CD4-positive, alpha-beta T cell (primary cell): ENCODE data around the gene KCNAB3. TPM values are rescaled to one million over a fixed set of nuclear protein-coding genes. Genes with fewer than 3 reads are reported as not detected.

Experiments
- ATAC-seq: fragments of 200-7000 bp; cut with Tn5 transposase; one replicate; pipeline ENCODE4 v1.10.0; 2022; ENCODE audit warnings: mild to moderate bottlenecking; ENCODE audit not compliant: poor library complexity
- CTCF ChIA-PET: fragments of 350-600 bp; sonication (Branson Sonifier 250); formaldehyde crosslinking; loops from one replicate; lab custom pipeline; 2021; ENCODE audit warnings: antibody characterized with exemption, inconsistent platforms; lab: Charles Lee
- POLR2A ChIA-PET: fragments of 350-600 bp; sonication (Branson Sonifier 250); formaldehyde crosslinking; loops from one replicate; lab custom pipeline; 2021; ENCODE audit warnings: antibody characterized with exemption, inconsistent platforms; lab: Charles Lee
- DNase-seq, 14 experiments: peaks; one replicate each; pipeline ENCODE4 v3.0.0-alpha.2; 2013 to 2020; ENCODE audit warnings: mixed read lengths in 2 of 14
- H3K27ac ChIP-seq, 2 donors: one replicate each; pipeline versions ENCODE4 v1.5.1 to v1.7.0; 2013; ENCODE audit warnings: low read length in 2 of 2, low read depth in 1 of 2, mild to moderate bottlenecking in 1 of 2
- H3K27me3 ChIP-seq, 2 experiments: 1 replicate in 1 of 2; 2 replicates in 1 of 2; pipeline versions ENCODE4 v1.6.1 to v1.7.0; 2013; ENCODE audit warnings: low read length in 2 of 2, control low read depth in 1 of 2, mild to moderate bottlenecking in 1 of 2, moderate library complexity in 1 of 2; ENCODE audit not compliant: insufficient read depth in 2 of 2, control insufficient read depth in 1 of 2
- H3K36me3 ChIP-seq: one replicate; pipeline ENCODE4 v1.6.1; 2013; ENCODE audit warnings: low read length, control low read depth; ENCODE audit not compliant: insufficient read depth
- H3K4me1 ChIP-seq: one replicate; pipeline ENCODE4 v1.6.1; 2013; ENCODE audit warnings: low read length, control low read depth; ENCODE audit not compliant: insufficient read depth
- H3K4me3 ChIP-seq: one replicate; pipeline ENCODE4 v1.5.1; 2013; ENCODE audit warnings: mild to moderate bottlenecking, low read length, moderate library complexity
- H3K9me3 ChIP-seq, 2 experiments: 1 replicate in 1 of 2; 2 replicates in 1 of 2; pipeline versions ENCODE4 v1.6.1 to v1.7.0; 2013; ENCODE audit warnings: low read length in 2 of 2, mild to moderate bottlenecking in 2 of 2, control low read depth in 1 of 2, moderate library complexity in 1 of 2; ENCODE audit not compliant: control insufficient read depth in 1 of 2, insufficient read depth in 1 of 2
- H3K27ac Mint-ChIP-seq: one replicate; pipeline ENCODE4 v1.8.0; 2020; ENCODE audit warnings: mixed read lengths
- H3K27me3 Mint-ChIP-seq: one replicate; pipeline ENCODE4 v1.8.0; 2021; ENCODE audit warnings: mixed read lengths
- H3K36me3 Mint-ChIP-seq: one replicate; pipeline ENCODE4 v1.8.0; 2021; ENCODE audit warnings: low read depth, mixed read lengths
- H3K4me1 Mint-ChIP-seq: one replicate; pipeline ENCODE4 v1.8.0; 2021; ENCODE audit warnings: low read depth, mixed read lengths
- H3K4me3 Mint-ChIP-seq: one replicate; pipeline ENCODE4 v1.8.0; 2020; ENCODE audit warnings: mild to moderate bottlenecking, mixed read lengths
- H3K9me3 Mint-ChIP-seq: one replicate; pipeline ENCODE4 v1.8.0; 2020; ENCODE audit warnings: mixed read lengths
- intact Hi-C, 2 experiments: fragments of 100-400 bp; cut with DNase I in 1 of 2; cut with micrococcal nuclease in 1 of 2; formaldehyde crosslinking; loops; one replicate each; pipeline versions ENCODE4 v1.15.1 to v1.9.0; 2023 to 2025; cut with DNase I, micrococcal nuclease
- polyA plus RNA-seq, 2 donors: library from polyadenylated mRNA; unstranded; fragments of 120-200 nt; gene quantifications; one replicate each; pipeline ENCODE4 v1.2.1, GENCODE V29; 2013
- total RNA-seq, 174 experiments: library from RNA in 2 of 174; stranded (reverse) in 2 of 174; gene quantifications; one replicate each; pipeline ENCODE4 v1.2.3 and lab custom pipeline; 2021 to 2026
- TF ChIP-seq, protein P1 (sequence below): fragments of 200-600 bp; IDR thresholded peaks from one replicate; pipeline ENCODE4 v1.8.0; 2022; ENCODE audit warnings: antibody characterized with exemption, mild to moderate bottlenecking

KCNAB3 gene
- 1 to 10 TPM; 7.1 to 8.2 TPM for total RNA-seq
- polyA plus RNA-seq (2013, experiment 1 of 2) = 2.9 TPM
- 5.1 TPM for polyA plus RNA-seq (2013, experiment 2 of 2)
- 2.6 to 12.7 (median 7.4) reads per million in 172 experiments for total RNA-seq (lab: John Stamatoyannopoulos, UW)

DNA sequence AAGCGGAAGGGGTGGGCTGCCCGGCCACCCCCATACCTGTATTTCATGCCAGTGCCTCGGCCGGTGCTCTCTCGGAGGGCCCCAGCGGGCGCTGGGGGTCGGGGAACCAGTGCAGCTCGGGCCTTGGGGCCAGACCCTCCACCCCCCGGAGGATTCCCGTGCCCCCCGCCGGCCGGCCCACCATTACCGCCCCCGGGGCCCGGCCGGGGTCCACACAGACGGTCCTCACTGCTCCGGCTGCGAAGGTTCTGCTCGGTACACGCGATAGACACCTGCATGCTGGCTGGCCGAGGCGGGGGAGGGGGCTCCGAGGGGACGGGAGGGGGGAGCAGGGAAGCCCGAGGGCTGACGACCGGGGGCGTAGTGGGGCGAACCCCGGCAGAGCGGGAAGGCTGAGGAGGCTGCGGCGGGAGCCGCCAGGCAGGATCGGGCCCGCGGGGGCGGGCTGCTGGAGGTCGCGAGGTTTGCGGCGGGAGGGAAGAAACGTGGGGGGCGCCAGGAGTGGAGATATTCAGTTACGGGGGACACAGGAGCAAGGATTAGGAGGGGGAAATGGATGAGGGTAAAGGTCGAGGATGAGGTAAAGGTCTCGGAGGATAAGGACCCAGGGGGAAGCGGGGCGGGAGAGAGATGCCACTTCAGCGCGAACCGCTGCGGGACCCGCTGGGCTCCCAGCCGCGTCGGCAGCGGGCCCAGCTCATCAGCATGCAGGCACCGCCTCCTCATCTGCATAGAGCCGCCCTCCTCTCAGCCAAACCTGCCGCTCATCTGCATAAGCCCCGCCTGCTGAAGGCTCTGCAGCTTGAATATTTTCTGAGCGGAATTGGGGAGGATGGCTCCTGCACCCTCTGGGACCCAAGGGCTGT is at the start of gene KCNAB3:
Gene KCNAB3 (minus strand): TSS at position 699 of the 866 bp plus-strand sequence. CDS start 421 bp downstream, at position 278.
- Mint-ChIP-seq H3K27me3 (no peaks in the 10 kb centered on the region), H3K9me3 (no peaks in the 10 kb centered on the region), H3K36me3 (peaks cover 31% of the 10 kb centered on the region), H3K4me1 (peaks cover 50% of the 10 kb centered on the region), H3K4me3 (peak within 1 kb of the TSS; percentile 97), H3K27ac (peak within 1 kb of the TSS; percentile 90)
- peak within 1 kb of the TSS; percentile 23 for H3K4me3 ChIP-seq
- H3K27ac ChIP-seq = no peak within 1 kb of the TSS
- intact Hi-C loops = loop anchor here (1.0 to 5.0 kb wide), 4 partner anchors 13 to 312 kb away; partner anchors contain the start of genes CHD3 (in 1 of the 2) and RNF227 (in 1 of the 2)
- DNase-seq (peak; percentile 22 to 83 (median 50)), ATAC-seq (peak; percentile 37)
- POLR2A ChIA-PET = interaction anchor here (0.6 to 5.3 kb wide), 3 partner anchors 13 to 691 kb away, joined by 3 to 60 read pairs (median 3); partner anchors contain the start of gene RNF227
- H3K9me3 ChIP-seq = no peaks in the 10 kb centered on the region
- CTCF ChIA-PET = interaction anchor here (1.3 kb wide), 1 partner anchor 16 kb away, joined by 4 read pairs; no protein-coding TSS in a partner anchor
- peaks cover 7% of the 10 kb centered on the region for H3K36me3 ChIP-seq
- H3K27me3 ChIP-seq = no peaks in the 10 kb centered on the region
- peaks cover 37% of the 10 kb centered on the region for H3K4me1 ChIP-seq
- TF ChIP-seq, protein P1, sequence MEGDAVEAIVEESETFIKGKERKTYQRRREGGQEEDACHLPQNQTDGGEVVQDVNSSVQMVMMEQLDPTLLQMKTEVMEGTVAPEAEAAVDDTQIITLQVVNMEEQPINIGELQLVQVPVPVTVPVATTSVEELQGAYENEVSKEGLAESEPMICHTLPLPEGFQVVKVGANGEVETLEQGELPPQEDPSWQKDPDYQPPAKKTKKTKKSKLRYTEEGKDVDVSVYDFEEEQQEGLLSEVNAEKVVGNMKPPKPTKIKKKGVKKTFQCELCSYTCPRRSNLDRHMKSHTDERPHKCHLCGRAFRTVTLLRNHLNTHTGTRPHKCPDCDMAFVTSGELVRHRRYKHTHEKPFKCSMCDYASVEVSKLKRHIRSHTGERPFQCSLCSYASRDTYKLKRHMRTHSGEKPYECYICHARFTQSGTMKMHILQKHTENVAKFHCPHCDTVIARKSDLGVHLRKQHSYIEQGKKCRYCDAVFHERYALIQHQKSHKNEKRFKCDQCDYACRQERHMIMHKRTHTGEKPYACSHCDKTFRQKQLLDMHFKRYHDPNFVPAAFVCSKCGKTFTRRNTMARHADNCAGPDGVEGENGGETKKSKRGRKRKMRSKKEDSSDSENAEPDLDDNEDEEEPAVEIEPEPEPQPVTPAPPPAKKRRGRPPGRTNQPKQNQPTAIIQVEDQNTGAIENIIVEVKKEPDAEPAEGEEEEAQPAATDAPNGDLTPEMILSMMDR = no peak

DNA sequence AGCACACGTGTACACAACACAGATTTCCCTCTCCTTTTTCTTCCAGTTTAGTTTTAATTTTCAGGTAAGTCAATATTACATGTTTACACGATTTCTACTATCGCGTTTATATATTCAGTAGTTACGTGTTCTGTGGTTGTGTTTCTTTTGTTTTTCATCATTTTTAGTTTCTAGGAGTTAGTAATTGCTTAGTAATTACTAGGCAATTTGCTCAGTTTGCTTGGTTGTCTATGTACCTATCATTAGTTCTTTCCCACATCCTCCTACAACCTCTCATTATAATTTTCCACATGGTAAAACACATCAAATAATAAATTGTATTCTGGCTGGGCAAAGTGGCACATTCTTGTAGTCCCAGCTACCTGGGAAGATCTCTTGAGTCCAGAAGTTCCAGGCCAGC is 48.1 kb upstream of the KCNAB3 start:
- POLR2A ChIA-PET = no interaction called here
- DNase-seq = no peak
- Histone ChIP-seq H3K4me1 (no peaks in the 10 kb centered on the region), H3K27ac (no peak overlapping the region), H3K27me3 (peaks cover 0 to 3% of the 10 kb centered on the region in 2 experiments), H3K4me3 (no peak overlapping the region), H3K36me3 (no peaks in the 10 kb centered on the region), H3K9me3 (peaks cover 16 to 21% of the 10 kb centered on the region in 2 experiments)
- CTCF ChIA-PET = no interaction called here
- H3K27ac Mint-ChIP-seq = no peak overlapping the region
- H3K36me3 Mint-ChIP-seq = peaks cover 6% of the 10 kb centered on the region
- no peak for ATAC-seq
- no peaks in the 10 kb centered on the region for H3K4me1 Mint-ChIP-seq
- TF ChIP-seq, protein P1 = no peak
- no peak overlapping the region for H3K4me3 Mint-ChIP-seq
- H3K9me3 Mint-ChIP-seq = peaks cover 10% of the 10 kb centered on the region
- intact Hi-C loops = no loop called here
- peaks cover 5% of the 10 kb centered on the region for H3K27me3 Mint-ChIP-seq

DNA sequence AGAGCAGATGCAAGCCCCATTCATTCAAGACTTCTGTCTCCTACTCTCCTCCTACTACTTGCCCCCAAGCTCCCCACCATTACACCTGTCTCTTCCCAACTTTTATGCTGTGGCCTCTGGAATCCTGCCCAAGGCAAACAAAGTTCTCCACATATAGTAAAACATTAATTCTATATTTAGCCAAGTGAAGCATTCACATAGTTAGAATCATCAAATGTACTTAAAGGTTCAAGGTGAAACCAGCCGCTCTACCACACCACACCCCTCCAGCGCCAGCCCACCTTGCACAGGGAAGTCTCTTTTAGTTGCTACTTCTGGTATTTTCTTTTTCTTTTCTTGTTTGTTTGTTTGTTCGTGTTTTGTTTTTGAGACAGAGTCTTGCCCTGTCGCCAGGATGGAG is 47.4 kb upstream of the KCNAB3 start:
- ChIA-PET POLR2A (no interaction called here), CTCF (interaction anchor here (1.0 kb wide), 1 partner anchor 13 kb away, joined by 4 read pairs; no protein-coding TSS in a partner anchor)
- no peak overlapping the region for H3K4me3 Mint-ChIP-seq
- no peak for DNase-seq
- H3K36me3 Mint-ChIP-seq = peaks cover 6% of the 10 kb centered on the region
- intact Hi-C loops = no loop called here
- H3K4me1 ChIP-seq = no peaks in the 10 kb centered on the region
- ATAC-seq = no peak
- H3K27me3 Mint-ChIP-seq = peaks cover 5% of the 10 kb centered on the region
- H3K36me3 ChIP-seq = no peaks in the 10 kb centered on the region
- H3K4me1 Mint-ChIP-seq = no peaks in the 10 kb centered on the region
- H3K9me3 ChIP-seq = peaks cover 16 to 21% of the 10 kb centered on the region in 2 experiments
- H3K27ac Mint-ChIP-seq = no peak overlapping the region
- H3K9me3 Mint-ChIP-seq = peaks cover 10% of the 10 kb centered on the region
- H3K27me3 ChIP-seq = peaks cover 3% of the 10 kb centered on the region in 2 experiments
- TF ChIP-seq, protein P1 = no peak
- H3K4me3 ChIP-seq = no peak overlapping the region
- no peak overlapping the region for H3K27ac ChIP-seq
